ENCODE results near the gene ADH5. TPM values are rescaled to one million over a fixed set of nuclear protein-coding genes. Genes with fewer than 3 reads are reported as not detected.
"Not testable (repeated sequence)": the region's sequence is repeated elsewhere in the genome, so short reads cannot be mapped to it uniquely, and the experiment has no call there.

ADH5 gene
- total and polyA plus RNA-seq, 5 experiments from 2014 or later: 84.9 to 137 (median 125) TPM

- DNase-seq: no peak
- Mint-ChIP-seq H3K9me3 (no peaks in the 10 kb centered on the region), H3K36me3 (peaks cover 5 to 96% (median 39%) of the 10 kb centered on the region in 3 donors), H3K4me1 (peaks cover 5 to 21% (median 9%) of the 10 kb centered on the region in 4 donors), H3K4me3 (no peak overlapping the region), H3K27me3 (no peaks in the 10 kb centered on the region), H3K27ac (peak overlapping the region in 1 of 10 donors; percentile 27)
- POLR2A ChIA-PET: interaction anchor here (0.7 kb wide), 1 partner anchor 577 kb away, joined by 3 read pairs; no protein-coding TSS in a partner anchor
- no peak for ATAC-seq
These were observed 8.8 kb downstream of the ADH5 start for GRCh38 chr4:99079625-99080295.

GRCh38 chr4:99078931-99079624 lies 9.5 kb downstream of the ADH5 start:
- no peak for DNase-seq
- POLR2A ChIA-PET: interaction anchor here (0.7 kb wide), 1 partner anchor 576 kb away, joined by 3 read pairs; no protein-coding TSS in a partner anchor
- peaks cover 2 to 17% (median 7%) of the 10 kb centered on the region in 4 donors for H3K4me1 Mint-ChIP-seq
- no peak overlapping the region for H3K4me3 Mint-ChIP-seq
- peak overlapping the region in 4 of 10 donors; percentile 9 to 27 (median 24) for H3K27ac Mint-ChIP-seq
- no peaks in the 10 kb centered on the region for H3K9me3 Mint-ChIP-seq
- H3K36me3 Mint-ChIP-seq: peaks cover 5 to 97% (median 39%) of the 10 kb centered on the region in 3 donors
- no peak for ATAC-seq
- no peaks in the 10 kb centered on the region for H3K27me3 Mint-ChIP-seq

GRCh38 chr4:99078336-99078735 lies 10.3 kb downstream of the ADH5 start:
- POLR2A ChIA-PET: interaction anchor here (1.6 kb wide), 1 partner anchor 10 kb away, joined by 5 read pairs; the partner anchor contains the start of gene ADH5
- ATAC-seq: no peak
- Mint-ChIP-seq H3K27ac (no peak overlapping the region), H3K4me3 (no peak overlapping the region), H3K36me3 (peaks cover 11 to 97% (median 45%) of the 10 kb centered on the region in 3 donors), H3K4me1 (peaks cover 0 to 12% (median 9%) of the 10 kb centered on the region in 4 donors), H3K27me3 (no peaks in the 10 kb centered on the region), H3K9me3 (no peaks in the 10 kb centered on the region)
- DNase-seq: no peak

GRCh38 chr4:99077177-99077576 lies 11.4 kb downstream of the ADH5 start:
- POLR2A ChIA-PET: interaction anchor here (1.6 kb wide), 1 partner anchor 11 kb away, joined by 5 read pairs; the partner anchor contains the start of gene ADH5
- peaks cover 0 to 12% (median 8%) of the 10 kb centered on the region in 4 donors for H3K4me1 Mint-ChIP-seq
- peak overlapping the region in 3 of 10 donors; percentile 19 to 44 (median 27) for H3K27ac Mint-ChIP-seq
- peaks cover 11 to 97% (median 51%) of the 10 kb centered on the region in 3 donors for H3K36me3 Mint-ChIP-seq
- no peaks in the 10 kb centered on the region for H3K9me3 Mint-ChIP-seq
- DNase-seq (no peak), ATAC-seq (no peak)
- H3K27me3 Mint-ChIP-seq: no peaks in the 10 kb centered on the region
- H3K4me3 Mint-ChIP-seq: no peak overlapping the region

GRCh38 chr4:99076292-99076976 lies 12.2 kb downstream of the ADH5 start:
- no peak overlapping the region for H3K4me3 Mint-ChIP-seq
- H3K27ac Mint-ChIP-seq: peak overlapping the region in 3 of 10 donors; percentile 6 to 14 (median 10)
- no peaks in the 10 kb centered on the region for H3K9me3 Mint-ChIP-seq
- no peaks in the 10 kb centered on the region for H3K27me3 Mint-ChIP-seq
- POLR2A ChIA-PET: no interaction called here
- peaks cover 0 to 12% (median 7%) of the 10 kb centered on the region in 4 donors for H3K4me1 Mint-ChIP-seq
- H3K36me3 Mint-ChIP-seq: peaks cover 11 to 97% (median 49%) of the 10 kb centered on the region in 3 donors
- no peak for ATAC-seq
- DNase-seq: no peak

- ATAC-seq (no peak), DNase-seq (no peak)
- peak overlapping the region in 1 of 10 donors; percentile 15 for H3K27ac Mint-ChIP-seq
- no peak overlapping the region for H3K4me3 Mint-ChIP-seq
- POLR2A ChIA-PET: no interaction called here
- H3K27me3 Mint-ChIP-seq: no peaks in the 10 kb centered on the region
- peaks cover 0 to 6% (median 5%) of the 10 kb centered on the region in 4 donors for H3K4me1 Mint-ChIP-seq
- peaks cover 8 to 94% (median 42%) of the 10 kb centered on the region in 3 donors for H3K36me3 Mint-ChIP-seq
- no peaks in the 10 kb centered on the region for H3K9me3 Mint-ChIP-seq
These were observed 13.8 kb downstream of the ADH5 start for GRCh38 chr4:99074816-99075215.

GRCh38 chr4:99071159-99071558 lies 17.4 kb downstream of the ADH5 start:
- POLR2A ChIA-PET: no interaction called here
- Mint-ChIP-seq H3K27me3 (no peaks in the 10 kb centered on the region), H3K4me1 (peaks cover 0 to 4% (median 0%) of the 10 kb centered on the region in 4 donors), H3K27ac (peak overlapping the region in 3 of 10 donors; percentile 1 to 51 (median 25)), H3K4me3 (no peak overlapping the region), H3K36me3 (peaks cover 6 to 66% (median 34%) of the 10 kb centered on the region in 3 donors), H3K9me3 (no peaks in the 10 kb centered on the region)
- ATAC-seq (no peak), DNase-seq (no peak)

- H3K4me3 Mint-ChIP-seq: no peak overlapping the region
- POLR2A ChIA-PET: no interaction called here
- H3K27me3 Mint-ChIP-seq: no peaks in the 10 kb centered on the region
- H3K9me3 Mint-ChIP-seq: peaks cover 0 to 2% (median 0%) of the 10 kb centered on the region in 9 donors
- ATAC-seq (no peak), DNase-seq (no peak)
- peak overlapping the region in 3 of 10 donors; percentile 14 to 83 (median 44) for H3K27ac Mint-ChIP-seq
- peaks cover 0 to 43% (median 28%) of the 10 kb centered on the region in 3 donors for H3K36me3 Mint-ChIP-seq
- no peaks in the 10 kb centered on the region for H3K4me1 Mint-ChIP-seq
These were observed 21.0 kb downstream of the ADH5 start for GRCh38 chr4:99067617-99068016.

GRCh38 chr4:99065521-99065920 lies 23.1 kb downstream of the ADH5 start:
- POLR2A ChIA-PET, ATAC-seq, H3K4me3 Mint-ChIP-seq, DNase-seq, H3K27ac Mint-ChIP-seq, H3K27me3 Mint-ChIP-seq, H3K9me3 Mint-ChIP-seq, H3K4me1 Mint-ChIP-seq: not testable (repeated sequence)
- H3K36me3 Mint-ChIP-seq: peaks cover 0 to 44% (median 25%) of the 10 kb centered on the region in 3 donors

GRCh38 chr4:99062120-99062519 lies 26.5 kb downstream of the ADH5 start:
- no peaks in the 10 kb centered on the region for H3K27me3 Mint-ChIP-seq
- no peak overlapping the region for H3K4me3 Mint-ChIP-seq
- peaks cover 0 to 2% (median 0%) of the 10 kb centered on the region in 9 donors for H3K9me3 Mint-ChIP-seq
- POLR2A ChIA-PET: no interaction called here
- no peak for DNase-seq
- no peak for ATAC-seq
- H3K4me1 Mint-ChIP-seq: no peaks in the 10 kb centered on the region
- peaks cover 0 to 58% (median 19%) of the 10 kb centered on the region in 3 donors for H3K36me3 Mint-ChIP-seq
- H3K27ac Mint-ChIP-seq: peak overlapping the region in 2 of 10 donors; percentile 7 to 18

- H3K27ac Mint-ChIP-seq: peak overlapping the region in 3 of 10 donors; percentile 24 to 66 (median 34)
- DNase-seq (no peak), ATAC-seq (no peak)
- H3K27me3 Mint-ChIP-seq: no peaks in the 10 kb centered on the region
- POLR2A ChIA-PET: no interaction called here
- H3K4me1 Mint-ChIP-seq: peaks cover 1 to 3% (median 2%) of the 10 kb centered on the region in 4 donors
- H3K9me3 Mint-ChIP-seq: peaks cover 0 to 2% (median 0%) of the 10 kb centered on the region in 9 donors
- H3K36me3 Mint-ChIP-seq: peaks cover 0 to 60% (median 20%) of the 10 kb centered on the region in 3 donors
- no peak overlapping the region for H3K4me3 Mint-ChIP-seq
These were observed 27.4 kb downstream of the ADH5 start for GRCh38 chr4:99061048-99061700.

GRCh38 chr4:99059550-99059949 lies 29.0 kb downstream of the ADH5 start:
- POLR2A ChIA-PET: no interaction called here
- H3K36me3 Mint-ChIP-seq: peaks cover 0 to 62% (median 13%) of the 10 kb centered on the region in 3 donors
- H3K27ac Mint-ChIP-seq: peak overlapping the region in 2 of 10 donors; percentile 37 to 48
- DNase-seq (no peak), ATAC-seq (no peak)
- no peak overlapping the region for H3K4me3 Mint-ChIP-seq
- H3K27me3 Mint-ChIP-seq: no peaks in the 10 kb centered on the region
- H3K4me1 Mint-ChIP-seq: peaks cover 5 to 9% (median 8%) of the 10 kb centered on the region in 4 donors
- H3K9me3 Mint-ChIP-seq: no peaks in the 10 kb centered on the region

All from naive thymus-derived CD8-positive, alpha-beta T cell (primary cell).